Loucy (cell line): ENCODE results near the gene ZBTB20.

Experiments used
- EZH2phosphoT487 ChIP-seq: fragments of 200-600 bp; IDR thresholded peaks from 2 replicates; pipeline ENCODE4 v1.6.1; 2018; ENCODE audit warnings: antibody characterized with exemption, mild to moderate bottlenecking, moderate library complexity, borderline replicate concordance
- TF ChIP-seq, protein P1 (sequence below): fragments of 200-600 bp; sonication (generic); conservative IDR thresholded peaks from 2 replicates; pipeline ENCODE4 v1.5.1; 2014; ENCODE audit warnings: mild to moderate bottlenecking, antibody characterized with exemption, low read length

DNA sequence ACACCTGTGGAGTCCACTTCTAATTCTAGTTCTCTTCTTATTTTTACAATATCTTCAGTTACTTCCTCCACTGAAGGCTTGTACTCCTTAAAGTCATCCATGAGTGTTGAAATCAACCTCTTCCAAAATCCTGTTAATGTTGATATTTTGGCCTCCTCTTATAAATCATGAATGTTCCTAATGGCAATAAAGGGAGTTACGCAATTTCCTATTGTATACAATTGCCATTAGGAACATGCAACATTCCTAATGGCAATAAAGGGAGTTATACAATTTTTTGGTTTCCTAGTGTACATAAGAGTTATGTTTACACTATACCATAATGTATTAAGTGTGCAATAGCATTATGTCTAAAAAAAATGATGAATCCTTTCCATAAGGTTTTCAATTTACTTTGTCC is 862.4 kb downstream of the ZBTB20 start:
- TF ChIP-seq, protein P1, sequence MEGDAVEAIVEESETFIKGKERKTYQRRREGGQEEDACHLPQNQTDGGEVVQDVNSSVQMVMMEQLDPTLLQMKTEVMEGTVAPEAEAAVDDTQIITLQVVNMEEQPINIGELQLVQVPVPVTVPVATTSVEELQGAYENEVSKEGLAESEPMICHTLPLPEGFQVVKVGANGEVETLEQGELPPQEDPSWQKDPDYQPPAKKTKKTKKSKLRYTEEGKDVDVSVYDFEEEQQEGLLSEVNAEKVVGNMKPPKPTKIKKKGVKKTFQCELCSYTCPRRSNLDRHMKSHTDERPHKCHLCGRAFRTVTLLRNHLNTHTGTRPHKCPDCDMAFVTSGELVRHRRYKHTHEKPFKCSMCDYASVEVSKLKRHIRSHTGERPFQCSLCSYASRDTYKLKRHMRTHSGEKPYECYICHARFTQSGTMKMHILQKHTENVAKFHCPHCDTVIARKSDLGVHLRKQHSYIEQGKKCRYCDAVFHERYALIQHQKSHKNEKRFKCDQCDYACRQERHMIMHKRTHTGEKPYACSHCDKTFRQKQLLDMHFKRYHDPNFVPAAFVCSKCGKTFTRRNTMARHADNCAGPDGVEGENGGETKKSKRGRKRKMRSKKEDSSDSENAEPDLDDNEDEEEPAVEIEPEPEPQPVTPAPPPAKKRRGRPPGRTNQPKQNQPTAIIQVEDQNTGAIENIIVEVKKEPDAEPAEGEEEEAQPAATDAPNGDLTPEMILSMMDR, result no peak
- no peak for TF ChIP-seq EZH2phosphoT487
